HepG2 (cell line): ENCODE measurements around the gene MT1F. TPM values are rescaled to one million over a fixed set of nuclear protein-coding genes. Genes with fewer than 3 reads are reported as not detected.

Experiments
- ARHGAP35 ChIP-seq: sonication (generic); formaldehyde crosslinking; IDR thresholded peaks from 2 replicates; pipeline ENCODE4 v1.9.0; 2022; ENCODE audit warnings: mild to moderate bottlenecking, inconsistent platforms, moderate library complexity, missing genetic modification reagents, borderline replicate concordance
- CEBPZ ChIP-seq: IDR thresholded peaks from 2 replicates; pipeline ENCODE4 v1.6.1; 2012; ENCODE audit warnings: low read length, improper control_type of control experiment
- CSRNP2 ChIP-seq: sonication (generic); formaldehyde crosslinking; conservative IDR thresholded peaks from 2 replicates; pipeline ENCODE4 v1.8.0; 2022; ENCODE audit warnings: low read depth, missing genetic modification reagents
- E2F2 ChIP-seq: sonication (generic); formaldehyde crosslinking; IDR thresholded peaks from 2 replicates; pipeline ENCODE4 v1.4.0; 2020; ENCODE audit warnings: missing genetic modification reagents, borderline replicate concordance
- ELF3 ChIP-seq: IDR thresholded peaks from 2 replicates; pipeline ENCODE4 v1.6.1; 2016; ENCODE audit warnings: missing genetic modification reagents, missing compliant biosample characterization
- FOXA3 ChIP-seq: IDR thresholded peaks from 2 replicates; pipeline ENCODE4 v1.6.1; 2016; ENCODE audit warnings: missing genetic modification reagents, missing compliant biosample characterization
- IKZF5 ChIP-seq: IDR thresholded peaks from 2 replicates; pipeline ENCODE4 v1.6.1; 2018; ENCODE audit warnings: missing genetic modification reagents, mild to moderate bottlenecking, missing compliant biosample characterization
- IRX3 ChIP-seq: sonication (generic); formaldehyde crosslinking; IDR thresholded peaks from 2 replicates; pipeline ENCODE4 v1.8.1; 2023; ENCODE audit warnings: mild to moderate bottlenecking, low read depth, missing genetic modification reagents, borderline replicate concordance
- KDM1A ChIP-seq: IDR thresholded peaks from 2 replicates; pipeline ENCODE4 v1.6.1; 2016; ENCODE audit warnings: missing compliant biosample characterization
- KMT2B ChIP-seq: IDR thresholded peaks from 2 replicates; pipeline ENCODE4 v1.6.1; 2016; ENCODE audit warnings: missing genetic modification reagents, missing compliant biosample characterization
- MED1 ChIP-seq: sonication (generic); formaldehyde crosslinking; IDR thresholded peaks from 2 replicates; pipeline ENCODE4 v1.4.0; 2020; ENCODE audit warnings: missing genetic modification reagents
- SAP130 ChIP-seq: IDR thresholded peaks from 2 replicates; pipeline ENCODE4 v1.6.1; 2016; ENCODE audit warnings: low read depth
- SIN3B ChIP-seq: fragments of 150-350 bp; IDR thresholded peaks from 2 replicates; pipeline ENCODE4 v1.6.1; 2014; ENCODE audit warnings: low read length
- ZFX ChIP-seq: sonication (generic); formaldehyde crosslinking; IDR thresholded peaks from 2 replicates; pipeline ENCODE4 v1.4.0; 2020; ENCODE audit warnings: mild to moderate bottlenecking, low read depth, missing genetic modification reagents, moderate library complexity
- ZNF530 ChIP-seq: sonication (generic); formaldehyde crosslinking; IDR thresholded peaks from 2 replicates; pipeline ENCODE4 v1.5.0; 2020; ENCODE audit warnings: low read depth, mild to moderate bottlenecking, missing genetic modification reagents
- ZNF558 ChIP-seq: sonication (generic); formaldehyde crosslinking; IDR thresholded peaks from 2 replicates; pipeline ENCODE4 v1.9.0; 2022; ENCODE audit warnings: mild to moderate bottlenecking, missing genetic modification reagents, borderline replicate concordance
- ZNF691 ChIP-seq: sonication (generic); formaldehyde crosslinking; IDR thresholded peaks from 2 replicates; pipeline ENCODE4 v1.4.0; 2020; ENCODE audit warnings: missing genetic modification reagents, low read depth, mild to moderate bottlenecking, borderline replicate concordance
- polyA plus RNA-seq, 8 experiments: library from polyadenylated mRNA; depleted of rRNA in 3 of 8; stranded (reverse) in 7 of 8; unstranded in 1 of 8; fragments of >200 nt; fragmentation: Illumina TruSeq in 4 of 8; extraction: Trizol in 4 of 8; gene quantifications; 2 replicates each; pipeline versions ENCODE4 v1.2.1 to v1.2.3, GENCODE V29; 2011 to 2016; ENCODE audit warnings: low read depth in 4 of 8, missing spikeins in 1 of 8, mixed read lengths in 1 of 8; ENCODE audit not compliant: insufficient read depth in 1 of 8
- total RNA-seq, 5 experiments: library from RNA; depleted of rRNA; stranded (reverse); fragments of >200 nt; fragmentation: Illumina TruSeq; extraction: Trizol; gene quantifications; 2 replicates each; pipeline ENCODE4 v1.2.3, GENCODE V29; 2016; ENCODE audit warnings: low read depth in 1 of 5

Gene MT1F
- total and polyA plus RNA-seq, 2 of the 13 experiments (the other 11 are each of a cell fraction or from before 2014, with no cell fraction given) = 1.9 to 169 TPM

GRCh38 chr16:56608043-56608875 lies 49.5 kb upstream of the MT1F start, which contains the start of gene MT2A (continued):
- no peak for TF ChIP-seq CEBPZ
- 0 out of 2 replicates have a peak, but pooled peaks have one; percentile 19 for TF ChIP-seq ZNF530 (CRISPR knock-in tag)
- peak; percentile 26; the same call in 1 of the 2 replicates for TF ChIP-seq KMT2B (CRISPR knock-in tag)
- peak; percentile 48; the same call in 1 of the 2 replicates for TF ChIP-seq ZNF691
- TF ChIP-seq FOXA3 (CRISPR knock-in tag) = peak; percentile 62
- peak; percentile 80; the same call in 1 of the 2 replicates for TF ChIP-seq ZFX
- TF ChIP-seq SIN3B = 0 out of 2 replicates have a peak, but pooled peaks have one; percentile 25
- peak; percentile 91 for TF ChIP-seq SAP130
- TF ChIP-seq IKZF5 (CRISPR knock-in tag) = peak; percentile 79
- no peak; the same call in 1 of the 2 replicates for TF ChIP-seq ZNF558 (CRISPR knock-in tag)
- TF ChIP-seq ELF3 (CRISPR knock-in tag) = no peak; the same call in 1 of the 2 replicates
- TF ChIP-seq ARHGAP35 = no peak; the same call in none of the 2 replicates
- peak; percentile 69; the same call in 1 of the 2 replicates for TF ChIP-seq E2F2 (CRISPR knock-in tag)
- TF ChIP-seq IRX3 (CRISPR knock-in tag) = no peak; the same call in 1 of the 2 replicates
- no peak for TF ChIP-seq KDM1A (CRISPR knock-in tag)
- no peak; the same call in 1 of the 2 replicates for TF ChIP-seq CSRNP2 (CRISPR knock-in tag)
- peak; percentile 92 for TF ChIP-seq MED1 (CRISPR knock-in tag)
